Upper lobe of left lung (tissue), 6 donors: Measurements from ENCODE around the gene MESD. TPM values are rescaled to one million over a fixed set of nuclear protein-coding genes. Genes with fewer than 3 reads are reported as not detected.

Source experiments
- ATAC-seq, 2 donors: fragments of 200-7000 bp; cut with Tn5 transposase; one replicate each; pipeline ENCODE4 v1.9.1; 2022; ENCODE audit warnings: mild to moderate bottlenecking in 2 of 2, moderate library complexity in 2 of 2; ENCODE audit not compliant: low FRiP score in 2 of 2
- DNase-seq, 2 donors: peaks; one replicate each; pipeline ENCODE4 v3.0.0-alpha.2; 2019 to 2020
- H3K27ac ChIP-seq, 4 donors: fragments of 200-600 bp; sonication (generic); one replicate each; pipeline ENCODE4 v1.5.1; 2016 to 2019
- H3K27me3 ChIP-seq, 4 donors: fragments of 200-600 bp; sonication (generic); one replicate each; pipeline ENCODE4 v1.5.1; 2017 to 2019
- H3K36me3 ChIP-seq, 4 donors: fragments of 200-600 bp; sonication (generic); one replicate each; pipeline ENCODE4 v1.5.1; 2016 to 2019
- H3K4me1 ChIP-seq, 4 donors: fragments of 200-600 bp; sonication (generic); one replicate each; pipeline ENCODE4 v1.5.1; 2018 to 2019
- H3K4me3 ChIP-seq, 4 donors: fragments of 200-600 bp; sonication (generic); one replicate each; pipeline ENCODE4 v1.5.1; 2017 to 2019; ENCODE audit warnings: mild to moderate bottlenecking in 2 of 4, moderate library complexity in 1 of 4
- H3K9me3 ChIP-seq, 4 donors: fragments of 200-600 bp; sonication (generic); one replicate each; pipeline ENCODE4 v1.5.1; 2018 to 2019
- CTCF ChIP-seq, 6 experiments: fragments of 450-650 bp in 4 of 6; fragments of 200-600 bp in 2 of 6; sonication (generic) in 2 of 6; IDR thresholded peaks; one replicate each; pipeline ENCODE4 v1.5.1; 2016 to 2019; ENCODE audit warnings: antibody characterized with exemption in 6 of 6
- EP300 ChIP-seq, 4 donors: sonication (generic); formaldehyde crosslinking; IDR thresholded peaks; one replicate each; pipeline ENCODE4 v1.5.1; 2017; ENCODE audit warnings: antibody characterized with exemption in 4 of 4, control low read depth in 2 of 4
- POLR2A ChIP-seq, 4 donors: fragments of 450-650 bp; IDR thresholded peaks; one replicate each; pipeline ENCODE4 v1.5.1; 2016 to 2017; ENCODE audit warnings: antibody characterized with exemption in 4 of 4, mild to moderate bottlenecking in 2 of 4
- POLR2AphosphoS5 ChIP-seq, 2 donors: sonication (generic); formaldehyde crosslinking; IDR thresholded peaks; one replicate each; pipeline ENCODE4 v1.5.1; 2017; ENCODE audit warnings: antibody characterized with exemption in 2 of 2
- WGBS, 2 donors: methylation state at CpG; one replicate each; pipeline ENCODE4 v1.1.5; 2017 to 2018; 5-methylcytosine and 5-hydroxymethylcytosine counted together
- total RNA-seq, 6 donors: library from RNA; depleted of rRNA in 4 of 6; stranded (reverse); fragments of >200 nt in 4 of 6; gene quantifications; one replicate each; pipeline versions ENCODE4 v1.1.0 to v1.2.1, GENCODE V29; 2016 to 2021
- donor health status: DM: no; HTN: no; CAD: no; lungs with moderate emphysema.
- donor health status: DM: no; HTN: yes; CAD: no; lungs with severe emphysema.

The MESD gene
- total RNA-seq, 6 donors from 2014 or later: 18.2 to 35.6 (median 23.5) TPM

GRCh38 chr15:81002331-81003096 lies 12.9 kb upstream of the MESD start:
- no peaks in the 10 kb centered on the region for H3K9me3 ChIP-seq
- H3K27ac ChIP-seq: peak overlapping the region; percentile 97 to 98 (median 97)
- no peaks in the 10 kb centered on the region for H3K27me3 ChIP-seq
- DNase-seq (peak in 1 of 2 donors; percentile 88), ATAC-seq (peak in 1 of 2 donors; percentile 7)
- WGBS, 2 donors: 69 to 74% methylated on average over 37 to 63 of the region's 89 CpGs
- TF ChIP-seq POLR2AphosphoS5 (IDR thresholded peaks at IDR 0.05) (no peak), EP300 (IDR thresholded peaks at IDR 0.05) (peak in 1 of 4 donors; percentile 25), POLR2A (IDR thresholded peaks at IDR 0.05) (no peak), CTCF (IDR thresholded peaks at IDR 0.05) (peak in 2 of 6 experiments; percentile 11 to 25)
- H3K36me3 ChIP-seq: peaks cover 0 to 12% (median 8%) of the 10 kb centered on the region in 4 donors
- peak overlapping the region; percentile 65 to 87 (median 82) for H3K4me3 ChIP-seq
- H3K4me1 ChIP-seq: peaks cover 28 to 69% (median 37%) of the 10 kb centered on the region in 4 donors

GRCh38 chr15:81002009-81002330 lies 12.4 kb upstream of the MESD start:
- Histone ChIP-seq H3K27ac (peak overlapping the region; percentile 97 to 98 (median 97)), H3K4me1 (peaks cover 28 to 63% (median 35%) of the 10 kb centered on the region in 4 donors), H3K9me3 (no peaks in the 10 kb centered on the region), H3K4me3 (peak overlapping the region; percentile 65 to 87 (median 82)), H3K27me3 (no peaks in the 10 kb centered on the region), H3K36me3 (peaks cover 0 to 12% (median 8%) of the 10 kb centered on the region in 4 donors)
- DNase-seq: no peak
- TF ChIP-seq POLR2AphosphoS5 (IDR thresholded peaks at IDR 0.05) (no peak), POLR2A (IDR thresholded peaks at IDR 0.05) (no peak), EP300 (IDR thresholded peaks at IDR 0.05) (no peak), CTCF (IDR thresholded peaks at IDR 0.05) (no peak)
- ATAC-seq: peak in 1 of 2 donors; percentile 43
- WGBS, 2 donors: 20% methylated on average over 2 of the region's 42 CpGs; no CpG with 5 or more reads in 1 of the 2 donors

DNA sequence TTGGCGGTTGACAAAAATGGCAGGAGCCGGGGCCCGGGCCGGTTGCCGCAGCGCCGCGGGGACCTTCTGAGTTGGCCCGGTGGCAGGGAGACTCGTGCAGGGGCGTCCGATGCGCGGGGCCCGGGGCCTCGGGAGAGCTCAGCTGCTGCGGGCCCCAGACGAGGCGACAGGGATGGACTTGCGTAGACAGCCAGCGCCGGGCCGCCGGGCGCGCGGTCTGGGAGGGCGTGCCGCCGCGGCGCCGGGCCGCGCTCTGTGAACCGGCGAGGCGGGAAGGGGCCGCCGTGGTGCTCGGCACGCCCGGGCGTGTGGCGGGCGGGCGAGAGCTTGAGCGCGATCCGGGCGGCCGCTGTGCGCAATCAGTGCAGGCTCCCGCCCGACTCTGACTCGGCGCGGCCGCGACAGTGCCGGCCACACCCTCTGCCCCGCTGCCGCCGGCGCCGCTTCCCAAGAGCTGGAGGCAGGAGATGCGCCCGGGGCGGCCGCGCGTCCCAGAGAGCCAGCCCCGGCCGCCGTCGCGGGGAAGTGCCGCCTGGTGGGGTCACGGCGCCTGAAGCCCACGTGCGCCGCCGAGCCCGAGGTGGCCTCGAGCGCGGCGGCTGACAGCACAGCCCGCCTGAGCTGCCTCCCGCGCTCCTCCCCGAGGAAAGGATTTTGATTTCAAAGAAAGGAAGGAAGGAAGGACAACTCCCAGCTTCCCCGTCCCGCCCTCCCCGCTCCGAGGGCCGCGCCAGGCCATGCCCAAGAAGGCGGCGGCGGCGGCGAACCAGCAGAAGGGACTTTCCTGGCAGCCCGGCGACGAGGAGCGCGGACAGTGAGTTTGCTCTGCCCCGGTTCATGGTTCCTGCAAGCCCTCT lies 11.8 kb upstream of the MESD start:
- H3K27me3 ChIP-seq: no peaks in the 10 kb centered on the region
- H3K9me3 ChIP-seq: no peaks in the 10 kb centered on the region
- H3K4me3 ChIP-seq: peak overlapping the region; percentile 65 to 87 (median 82)
- TF ChIP-seq POLR2A (IDR thresholded peaks at IDR 0.05) (peak in 2 of 4 donors; percentile 21 to 41), EP300 (IDR thresholded peaks at IDR 0.05) (peak in 1 of 4 donors; percentile 47), CTCF (IDR thresholded peaks at IDR 0.05) (peak in 1 of 6 experiments; percentile 5), POLR2AphosphoS5 (IDR thresholded peaks at IDR 0.05) (peak; percentile 67 to 69)
- peaks cover 28 to 59% (median 34%) of the 10 kb centered on the region in 4 donors for H3K4me1 ChIP-seq
- WGBS, 2 donors: 1% methylated on average over 22 of the region's 110 CpGs; no CpG with 5 or more reads in 1 of the 2 donors
- DNase-seq (peak; percentile 68 to 94), ATAC-seq (peak; percentile 41 to 72)
- peak overlapping the region; percentile 97 to 98 (median 97) for H3K27ac ChIP-seq
- H3K36me3 ChIP-seq: peaks cover 0 to 12% (median 8%) of the 10 kb centered on the region in 4 donors

DNA sequence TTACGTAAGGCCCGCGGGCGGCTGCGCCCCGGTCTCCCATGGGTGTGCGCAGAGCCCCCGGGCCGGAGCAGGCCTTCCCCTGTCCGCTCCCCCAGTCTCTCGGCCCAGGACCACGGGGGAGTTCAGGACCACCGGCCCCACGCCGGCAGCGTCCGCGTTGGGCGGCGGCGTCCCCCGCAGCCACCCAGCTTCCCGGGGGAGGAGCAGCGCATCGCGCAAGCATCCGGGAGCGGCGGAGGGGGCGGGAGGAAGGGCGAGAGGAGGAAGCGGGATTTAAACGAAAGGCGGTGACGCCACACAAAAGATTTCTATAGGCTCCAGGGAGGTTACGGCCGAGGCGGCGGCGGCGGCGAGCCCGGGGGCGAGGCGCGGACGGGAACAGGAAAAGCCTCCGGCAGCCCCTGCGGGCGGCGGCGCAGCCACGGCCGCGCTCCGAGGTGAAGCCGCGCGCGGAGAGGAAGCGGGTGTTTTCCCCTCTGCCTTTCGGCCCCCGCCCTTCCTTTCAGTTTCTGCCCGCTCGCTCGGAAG lies 11.1 kb upstream of the MESD start, which contains the start of gene TLNRD1:
TSS of gene TLNRD1 (plus strand) at position 300 of the 528 bp plus-strand sequence. CDS start 1,349 bp downstream, outside the sequence.
- 0 to 1% methylated on average over 3 to 41 of the region's 66 CpGs for WGBS, 2 donors
- Histone ChIP-seq H3K4me1 (peaks cover 24 to 54% (median 28%) of the 10 kb centered on the region in 4 donors), H3K9me3 (no peaks in the 10 kb centered on the region), H3K4me3 (peak within 1 kb of the TSS; percentile 65 to 87 (median 82)), H3K36me3 (peaks cover 0 to 12% (median 8%) of the 10 kb centered on the region in 4 donors), H3K27me3 (no peaks in the 10 kb centered on the region), H3K27ac (peak within 1 kb of the TSS; percentile 97 to 98 (median 97))
- peak; percentile 82 to 93 for ATAC-seq
- DNase-seq: peak; percentile 92 to 96
- TF ChIP-seq CTCF (IDR thresholded peaks at IDR 0.05) (peak in 1 of 6 experiments; percentile 5), POLR2AphosphoS5 (IDR thresholded peaks at IDR 0.05) (peak; percentile 96 to 99), POLR2A (IDR thresholded peaks at IDR 0.05) (peak; percentile 85 to 94 (median 90)), EP300 (IDR thresholded peaks at IDR 0.05) (peak in 1 of 4 donors; percentile 72)
